HepG2 (cell line): ENCODE measurements around the gene PRCD. TPM values are rescaled to one million over a fixed set of nuclear protein-coding genes. Genes with fewer than 3 reads are reported as not detected.

ENCODE experiments used
- ARID3A ChIP-seq: IDR thresholded peaks from 2 replicates; pipeline ENCODE4 v1.6.1; 2012; ENCODE audit warnings: low read depth, low read length, improper control_type of control experiment
- ELF3 ChIP-seq: IDR thresholded peaks from 2 replicates; pipeline ENCODE4 v1.6.1; 2016; ENCODE audit warnings: missing genetic modification reagents, missing compliant biosample characterization
- EP300 ChIP-seq, 3 experiments: sonication (generic) in 1 of 3; formaldehyde crosslinking in 1 of 3; IDR thresholded peaks; 2 replicates each; pipeline versions ENCODE4 v1.5.1 to v1.6.1; 2011 to 2020; ENCODE audit warnings: low read depth in 2 of 3, low read length in 2 of 3, borderline replicate concordance in 1 of 3, improper control_type of control experiment in 1 of 3, mild to moderate bottlenecking in 1 of 3, missing genetic modification reagents in 1 of 3, moderate library complexity in 1 of 3
- HMGXB4 ChIP-seq, 2 experiments: sonication (generic) in 1 of 2; formaldehyde crosslinking in 1 of 2; IDR thresholded peaks; 2 replicates each; pipeline versions ENCODE4 v1.4.0 to v1.6.1; 2018 to 2020; ENCODE audit warnings: missing genetic modification reagents in 2 of 2, borderline replicate concordance in 1 of 2, low read depth in 1 of 2, mild to moderate bottlenecking in 1 of 2, missing biosample characterization in 1 of 2
- NAIF1 ChIP-seq: sonication (generic); formaldehyde crosslinking; IDR thresholded peaks from 2 replicates; pipeline ENCODE4 v1.5.0; 2020; ENCODE audit warnings: mild to moderate bottlenecking, missing genetic modification reagents, borderline replicate concordance
- NFYC ChIP-seq: IDR thresholded peaks from 2 replicates; pipeline ENCODE4 v1.6.1; 2016; ENCODE audit warnings: missing genetic modification reagents, missing compliant biosample characterization
- NR2F2 ChIP-seq: IDR thresholded peaks from 2 replicates; pipeline ENCODE4 v1.6.1; 2012; ENCODE audit warnings: low read depth, inconsistent platforms, borderline replicate concordance
- REST ChIP-seq, 2 experiments: IDR thresholded peaks; 2 replicates each; pipeline ENCODE4 v1.6.1; 2011 to 2012; ENCODE audit warnings: low read length in 2 of 2, borderline replicate concordance in 1 of 2, low read depth in 1 of 2, mild to moderate bottlenecking in 1 of 2, moderate library complexity in 1 of 2
- SIX4 ChIP-seq: sonication (generic); formaldehyde crosslinking; IDR thresholded peaks from 2 replicates; pipeline ENCODE4 v1.4.0; 2020; ENCODE audit warnings: missing genetic modification reagents
- SNAI1 ChIP-seq: sonication (generic); formaldehyde crosslinking; IDR thresholded peaks from 2 replicates; pipeline ENCODE4 v1.5.0; 2020; ENCODE audit warnings: mild to moderate bottlenecking, missing genetic modification reagents, borderline replicate concordance
- ZNF121 ChIP-seq: sonication (generic); formaldehyde crosslinking; IDR thresholded peaks from 2 replicates; pipeline ENCODE4 v1.5.0; 2020; ENCODE audit warnings: mild to moderate bottlenecking, missing genetic modification reagents
- ZNF230 ChIP-seq: sonication (generic); formaldehyde crosslinking; IDR thresholded peaks from 2 replicates; pipeline ENCODE4 v1.4.0; 2020; ENCODE audit warnings: mild to moderate bottlenecking, missing genetic modification reagents
- ZNF703 ChIP-seq: sonication (generic); formaldehyde crosslinking; IDR thresholded peaks from 2 replicates; pipeline ENCODE4 v1.5.1; 2020; ENCODE audit warnings: missing genetic modification reagents, mild to moderate bottlenecking, moderate library complexity, borderline replicate concordance
- polyA plus RNA-seq, 8 experiments: library from polyadenylated mRNA; depleted of rRNA in 3 of 8; stranded (reverse) in 7 of 8; unstranded in 1 of 8; fragments of >200 nt; fragmentation: Illumina TruSeq in 4 of 8; extraction: Trizol in 4 of 8; gene quantifications; 2 replicates each; pipeline versions ENCODE4 v1.2.1 to v1.2.3, GENCODE V29; 2011 to 2016; ENCODE audit warnings: low read depth in 4 of 8, missing spikeins in 1 of 8, mixed read lengths in 1 of 8; ENCODE audit not compliant: insufficient read depth in 1 of 8
- total RNA-seq, 5 experiments: library from RNA; depleted of rRNA; stranded (reverse); fragments of >200 nt; fragmentation: Illumina TruSeq; extraction: Trizol; gene quantifications; 2 replicates each; pipeline ENCODE4 v1.2.3, GENCODE V29; 2016; ENCODE audit warnings: low read depth in 1 of 5

PRCD gene
- total and polyA plus RNA-seq, 2 of the 13 experiments (the other 11 are each of a cell fraction or from before 2014, with no cell fraction given): 0.51 TPM; not detected in 1

- peak in 1 of 2 experiments; percentile 10; a peak in 1 of 4 replicates for TF ChIP-seq HMGXB4 (CRISPR knock-in tag; IDR thresholded peaks at IDR 0.05; ENCODE audit: borderline replicate concordance in 1 of 2, low read depth in 1 of 2)
- no peak for TF ChIP-seq ZNF121 (CRISPR knock-in tag)
- no peak for TF ChIP-seq EP300 (IDR thresholded peaks at IDR 0.05; ENCODE audit: low read depth in 2 of 2, low read length in 2 of 2)
- TF ChIP-seq EP300 (CRISPR knock-in tag; IDR thresholded peaks at IDR 0.05; ENCODE audit: borderline replicate concordance): no peak
- no peak for TF ChIP-seq NAIF1 (CRISPR knock-in tag)
- no peak for TF ChIP-seq REST (IDR thresholded peaks at IDR 0.05; ENCODE audit: borderline replicate concordance in 1 of 2, low read depth in 1 of 2, low read length in 2 of 2)
- no peak for TF ChIP-seq NFYC
- TF ChIP-seq ELF3: no peak
- TF ChIP-seq SNAI1 (CRISPR knock-in tag): 0 out of 2 replicates have a peak, but pooled peaks have one; percentile 53
- TF ChIP-seq ARID3A: no peak
- TF ChIP-seq NR2F2: no peak
- 0 out of 2 replicates have a peak, but pooled peaks have one; percentile 75 for TF ChIP-seq ZNF230 (CRISPR knock-in tag)
- no peak for TF ChIP-seq SIX4 (CRISPR knock-in tag)
- no peak for TF ChIP-seq ZNF703
Measured at GRCh38 chr17:76501827-76502307, 38.0 kb upstream of the PRCD start (continued).
